ENCODE measurements around the gene PCDHGC3. TPM values are rescaled to one million over a fixed set of nuclear protein-coding genes. Genes with fewer than 3 reads are reported as not detected.

Gene PCDHGC3
- total and polyA plus RNA-seq, 2 of the 8 experiments (the other 6 are each of a cell fraction or from before 2014, with no cell fraction given) = 4.7 to 18.6 TPM

Other genes starting within 250 kb of the PCDHGC3 start
- 3.9 and 4.0 TPM in 2 replicates for gene PCDHB15, start 230.6 kb upstream of the PCDHGC3 start, total RNA-seq (2021; fragmentation: NEBNext Ultra II Directional; extraction: Animal tissue kit (Norgen Biotek cat#: 25700))
- gene PCDHB15, start 230.6 kb upstream of the PCDHGC3 start, polyA plus RNA-seq (2011; rRNA removed) = 2.8 and 4.9 TPM in 2 replicates
- not detected in 2 replicates for gene SLC25A2, start 171.9 kb upstream of the PCDHGC3 start, total RNA-seq (2021; fragmentation: NEBNext Ultra II Directional; extraction: Animal tissue kit (Norgen Biotek cat#: 25700))
- gene SLC25A2, start 171.9 kb upstream of the PCDHGC3 start, polyA plus RNA-seq (2011; rRNA removed) = 0.05 TPM in 1 of 2 replicates, not detected in the other
- 99.4 and 101 TPM in 2 replicates for gene TAF7, start 155.2 kb upstream of the PCDHGC3 start, total RNA-seq (2021; fragmentation: NEBNext Ultra II Directional; extraction: Animal tissue kit (Norgen Biotek cat#: 25700))
- 23.6 and 29.8 TPM in 2 replicates for gene TAF7, start 155.2 kb upstream of the PCDHGC3 start, polyA plus RNA-seq (2011; rRNA removed)
- gene PCDHGA1, start 145.5 kb upstream of the PCDHGC3 start, total RNA-seq (2021; fragmentation: NEBNext Ultra II Directional; extraction: Animal tissue kit (Norgen Biotek cat#: 25700)) = 0.84 and 0.89 TPM in 2 replicates
- 0.57 and 1.1 TPM in 2 replicates for gene PCDHGA1, start 145.5 kb upstream of the PCDHGC3 start, polyA plus RNA-seq (2011; rRNA removed)
- gene PCDHGA2, start 137.2 kb upstream of the PCDHGC3 start, total RNA-seq (2021; fragmentation: NEBNext Ultra II Directional; extraction: Animal tissue kit (Norgen Biotek cat#: 25700)) = 0.31 and 0.32 TPM in 2 replicates
- gene PCDHGA2, start 137.2 kb upstream of the PCDHGC3 start, polyA plus RNA-seq (2011; rRNA removed) = 0.39 and 0.61 TPM in 2 replicates
- 0.25 and 0.39 TPM in 2 replicates for gene PCDHGA3, start 132.1 kb upstream of the PCDHGC3 start, total RNA-seq (2021; fragmentation: NEBNext Ultra II Directional; extraction: Animal tissue kit (Norgen Biotek cat#: 25700))
- 0.15 and 0.30 TPM in 2 replicates for gene PCDHGA3, start 132.1 kb upstream of the PCDHGC3 start, polyA plus RNA-seq (2011; rRNA removed)
- 2.8 and 3.9 TPM in 2 replicates for gene PCDHGB1, start 125.9 kb upstream of the PCDHGC3 start, total RNA-seq (2021; fragmentation: NEBNext Ultra II Directional; extraction: Animal tissue kit (Norgen Biotek cat#: 25700))
- 1.3 and 2.0 TPM in 2 replicates for gene PCDHGB1, start 125.9 kb upstream of the PCDHGC3 start, polyA plus RNA-seq (2011; rRNA removed)
- gene PCDHGA4, start 120.9 kb upstream of the PCDHGC3 start, total RNA-seq (2021; fragmentation: NEBNext Ultra II Directional; extraction: Animal tissue kit (Norgen Biotek cat#: 25700)) = 1.9 and 2.5 TPM in 2 replicates
- 1.4 and 1.7 TPM in 2 replicates for gene PCDHGA4, start 120.9 kb upstream of the PCDHGC3 start, polyA plus RNA-seq (2011; rRNA removed)
- 2.8 and 2.9 TPM in 2 replicates for gene PCDHGB2, start 116.0 kb upstream of the PCDHGC3 start, total RNA-seq (2021; fragmentation: NEBNext Ultra II Directional; extraction: Animal tissue kit (Norgen Biotek cat#: 25700))
- 1.9 TPM in 2 replicates for gene PCDHGB2, start 116.0 kb upstream of the PCDHGC3 start, polyA plus RNA-seq (2011; rRNA removed)
- 1.0 and 1.3 TPM in 2 replicates for gene PCDHGA5, start 111.8 kb upstream of the PCDHGC3 start, total RNA-seq (2021; fragmentation: NEBNext Ultra II Directional; extraction: Animal tissue kit (Norgen Biotek cat#: 25700))
- gene PCDHGA5, start 111.8 kb upstream of the PCDHGC3 start, polyA plus RNA-seq (2011; rRNA removed) = 1.1 TPM in 2 replicates
- 1.3 and 1.6 TPM in 2 replicates for gene PCDHGB3, start 105.7 kb upstream of the PCDHGC3 start, total RNA-seq (2021; fragmentation: NEBNext Ultra II Directional; extraction: Animal tissue kit (Norgen Biotek cat#: 25700))
- 1.9 and 2.0 TPM in 2 replicates for gene PCDHGB3, start 105.7 kb upstream of the PCDHGC3 start, polyA plus RNA-seq (2011; rRNA removed)
- gene PCDHGA6, start 102.1 kb upstream of the PCDHGC3 start, total RNA-seq (2021; fragmentation: NEBNext Ultra II Directional; extraction: Animal tissue kit (Norgen Biotek cat#: 25700)) = 1.3 and 1.4 TPM in 2 replicates
- 2.0 TPM in 2 replicates for gene PCDHGA6, start 102.1 kb upstream of the PCDHGC3 start, polyA plus RNA-seq (2011; rRNA removed)
- 0.73 and 1.1 TPM in 2 replicates for gene PCDHGA7, start 93.2 kb upstream of the PCDHGC3 start, total RNA-seq (2021; fragmentation: NEBNext Ultra II Directional; extraction: Animal tissue kit (Norgen Biotek cat#: 25700))
- gene PCDHGA7, start 93.2 kb upstream of the PCDHGC3 start, polyA plus RNA-seq (2011; rRNA removed) = 0.39 and 0.55 TPM in 2 replicates
- 7.8 and 9.1 TPM in 2 replicates for gene PCDHGB4, start 88.3 kb upstream of the PCDHGC3 start, total RNA-seq (2021; fragmentation: NEBNext Ultra II Directional; extraction: Animal tissue kit (Norgen Biotek cat#: 25700))
- gene PCDHGB4, start 88.3 kb upstream of the PCDHGC3 start, polyA plus RNA-seq (2011; rRNA removed) = 8.0 and 9.7 TPM in 2 replicates
- gene PCDHGA8, start 83.3 kb upstream of the PCDHGC3 start, total RNA-seq (2021; fragmentation: NEBNext Ultra II Directional; extraction: Animal tissue kit (Norgen Biotek cat#: 25700)) = 1.4 and 1.7 TPM in 2 replicates
- 0.79 and 1.2 TPM in 2 replicates for gene PCDHGA8, start 83.3 kb upstream of the PCDHGC3 start, polyA plus RNA-seq (2011; rRNA removed)
- 1.9 and 2.6 TPM in 2 replicates for gene PCDHGB5, start 78.0 kb upstream of the PCDHGC3 start, total RNA-seq (2021; fragmentation: NEBNext Ultra II Directional; extraction: Animal tissue kit (Norgen Biotek cat#: 25700))
- 1.1 and 1.7 TPM in 2 replicates for gene PCDHGB5, start 78.0 kb upstream of the PCDHGC3 start, polyA plus RNA-seq (2011; rRNA removed)
- 1.1 and 1.2 TPM in 2 replicates for gene PCDHGA9, start 73.2 kb upstream of the PCDHGC3 start, total RNA-seq (2021; fragmentation: NEBNext Ultra II Directional; extraction: Animal tissue kit (Norgen Biotek cat#: 25700))
- gene PCDHGA9, start 73.2 kb upstream of the PCDHGC3 start, polyA plus RNA-seq (2011; rRNA removed) = 0.61 and 0.79 TPM in 2 replicates
- gene PCDHGB6, start 67.9 kb upstream of the PCDHGC3 start, total RNA-seq (2021; fragmentation: NEBNext Ultra II Directional; extraction: Animal tissue kit (Norgen Biotek cat#: 25700)) = 3.4 and 4.1 TPM in 2 replicates
- 4.1 and 4.3 TPM in 2 replicates for gene PCDHGB6, start 67.9 kb upstream of the PCDHGC3 start, polyA plus RNA-seq (2011; rRNA removed)
- gene PCDHGA10, start 63.0 kb upstream of the PCDHGC3 start, total RNA-seq (2021; fragmentation: NEBNext Ultra II Directional; extraction: Animal tissue kit (Norgen Biotek cat#: 25700)) = 2.1 and 2.2 TPM in 2 replicates
- gene PCDHGA10, start 63.0 kb upstream of the PCDHGC3 start, polyA plus RNA-seq (2011; rRNA removed) = 6.4 and 7.1 TPM in 2 replicates
- 8.7 and 9.5 TPM in 2 replicates for gene PCDHGB7, start 58.3 kb upstream of the PCDHGC3 start, total RNA-seq (2021; fragmentation: NEBNext Ultra II Directional; extraction: Animal tissue kit (Norgen Biotek cat#: 25700))
- gene PCDHGB7, start 58.3 kb upstream of the PCDHGC3 start, polyA plus RNA-seq (2011; rRNA removed) = 4.1 and 5.5 TPM in 2 replicates
- gene PCDHGA11, start 54.9 kb upstream of the PCDHGC3 start, total RNA-seq (2021; fragmentation: NEBNext Ultra II Directional; extraction: Animal tissue kit (Norgen Biotek cat#: 25700)) = 8.2 and 8.3 TPM in 2 replicates
- 2.2 and 2.7 TPM in 2 replicates for gene PCDHGA11, start 54.9 kb upstream of the PCDHGC3 start, polyA plus RNA-seq (2011; rRNA removed)
- gene PCDHGA12, start 45.5 kb upstream of the PCDHGC3 start, total RNA-seq (2021; fragmentation: NEBNext Ultra II Directional; extraction: Animal tissue kit (Norgen Biotek cat#: 25700)) = 1.0 and 1.3 TPM in 2 replicates
- 0.88 and 1.2 TPM in 2 replicates for gene PCDHGA12, start 45.5 kb upstream of the PCDHGC3 start, polyA plus RNA-seq (2011; rRNA removed)
- 2.4 and 2.6 TPM in 2 replicates for gene PCDHGC4, start 9.1 kb downstream of the PCDHGC3 start, total RNA-seq (2021; fragmentation: NEBNext Ultra II Directional; extraction: Animal tissue kit (Norgen Biotek cat#: 25700))
- gene PCDHGC4, start 9.1 kb downstream of the PCDHGC3 start, polyA plus RNA-seq (2011; rRNA removed) = 2.1 and 2.8 TPM in 2 replicates
- 0.78 and 1.1 TPM in 2 replicates for gene PCDHGC5, start 13.1 kb downstream of the PCDHGC3 start, total RNA-seq (2021; fragmentation: NEBNext Ultra II Directional; extraction: Animal tissue kit (Norgen Biotek cat#: 25700))
- gene PCDHGC5, start 13.1 kb downstream of the PCDHGC3 start, polyA plus RNA-seq (2011; rRNA removed) = 0.41 and 0.66 TPM in 2 replicates
- gene DIAPH1, start 143.0 kb downstream of the PCDHGC3 start, total RNA-seq (2021; fragmentation: NEBNext Ultra II Directional; extraction: Animal tissue kit (Norgen Biotek cat#: 25700)) = 107 and 114 TPM in 2 replicates
- 61.2 and 70.9 TPM in 2 replicates for gene DIAPH1, start 143.0 kb downstream of the PCDHGC3 start, polyA plus RNA-seq (2011; rRNA removed)
- 98.5 and 99.0 TPM in 2 replicates for gene HDAC3, start 160.9 kb downstream of the PCDHGC3 start, total RNA-seq (2021; fragmentation: NEBNext Ultra II Directional; extraction: Animal tissue kit (Norgen Biotek cat#: 25700))
- 120 and 124 TPM in 2 replicates for gene HDAC3, start 160.9 kb downstream of the PCDHGC3 start, polyA plus RNA-seq (2011; rRNA removed)
- 18.6 and 19.2 TPM in 2 replicates for gene RELL2, start 161.0 kb downstream of the PCDHGC3 start, total RNA-seq (2021; fragmentation: NEBNext Ultra II Directional; extraction: Animal tissue kit (Norgen Biotek cat#: 25700))
- gene RELL2, start 161.0 kb downstream of the PCDHGC3 start, polyA plus RNA-seq (2011; rRNA removed) = 23.7 and 33.1 TPM in 2 replicates
- 30.1 and 32.2 TPM in 2 replicates for gene FCHSD1, start 175.5 kb downstream of the PCDHGC3 start, total RNA-seq (2021; fragmentation: NEBNext Ultra II Directional; extraction: Animal tissue kit (Norgen Biotek cat#: 25700))
- gene FCHSD1, start 175.5 kb downstream of the PCDHGC3 start, polyA plus RNA-seq (2011; rRNA removed) = 22.0 and 36.8 TPM in 2 replicates
- 45.7 and 48.6 TPM in 2 replicates for gene ARAP3, start 206.3 kb downstream of the PCDHGC3 start, total RNA-seq (2021; fragmentation: NEBNext Ultra II Directional; extraction: Animal tissue kit (Norgen Biotek cat#: 25700))
- gene ARAP3, start 206.3 kb downstream of the PCDHGC3 start, polyA plus RNA-seq (2011; rRNA removed) = 14.4 and 19.7 TPM in 2 replicates